GM12878 (cell line): ENCODE measurements around the gene CCSER1. TPM values are rescaled to one million over a fixed set of nuclear protein-coding genes. Genes with fewer than 3 reads are reported as not detected.

ENCODE experiments used
- ATAC-seq: fragments of 200-7000 bp; cut with Tn5 transposase; 3 replicates; pipeline ENCODE4 v1.9.1; 2020; ENCODE audit warnings: mild to moderate bottlenecking, moderate library complexity
- BruUV-seq: library from RNA; stranded (reverse); fragments of 400-500 nt; replicated peaks from 2 replicates; lab custom pipeline; 2021; lab: Mats Ljungman, UMichigan
- CTCF ChIA-PET: fragments of 300-600 bp; sonication (Branson Sonifier 250); formaldehyde crosslinking; extraction: SDS; loops from one replicate; lab custom pipeline; 2021; ENCODE audit warnings: inconsistent platforms; lab: Yijun Ruan, JAX
- POLR2A ChIA-PET: fragments of 350-600 bp; formaldehyde crosslinking; extraction: SDS; loops from one replicate; lab custom pipeline; 2021; ENCODE audit warnings: inconsistent platforms; lab: Charles Lee
- RAD21 ChIA-PET: fragments of 300-600 bp; sonication (Branson Sonifier 250); formaldehyde crosslinking; loops from one replicate; lab custom pipeline; 2023; ENCODE audit warnings: antibody characterized with exemption; ENCODE audit not compliant: unreplicated experiment; lab: Charles Lee
- SMC1A ChIA-PET: fragments of 300-600 bp; sonication (Branson Sonifier 250); formaldehyde crosslinking; loops from one replicate; lab custom pipeline; 2023; ENCODE audit not compliant: unreplicated experiment, uncharacterized antibody; lab: Charles Lee
- DNase-seq: peaks from one replicate; pipeline ENCODE4 v3.0.0-alpha.2; 2011; ENCODE audit warnings: low read depth, low spot score
- FAIRE-seq: peaks from 3 replicates; lab custom pipeline; 2011; peaks lifted over from hg19 to GRCh38; lab: Jason Lieb, UNC
- H2AFZ ChIP-seq: 2 replicates; pipeline ENCODE4 v1.6.0; 2011; ENCODE audit warnings: low read depth, low read length, control low read depth; ENCODE audit not compliant: control insufficient read depth
- H3K27ac ChIP-seq: 2 replicates; pipeline ENCODE4 v1.5.1; 2011; ENCODE audit warnings: control low read depth; ENCODE audit not compliant: control insufficient read depth, insufficient read depth
- H3K27me3 ChIP-seq, 2 experiments: replicated peaks in 1 of 2; 2 replicates each; pipeline versions ENCODE4 v1.6.0 to v1.6.1; 2011; ENCODE audit warnings: low read length in 1 of 2; ENCODE audit not compliant: control insufficient read depth in 2 of 2, insufficient read depth in 2 of 2
- H3K36me3 ChIP-seq, 2 experiments: 2 replicates each; pipeline ENCODE4 v1.5.1; 2011; ENCODE audit warnings: low read length in 1 of 2; ENCODE audit not compliant: control insufficient read depth in 2 of 2, insufficient read depth in 2 of 2
- H3K4me1 ChIP-seq: 2 replicates; pipeline ENCODE4 v1.6.1; 2011; ENCODE audit warnings: mild to moderate bottlenecking, low read length, moderate library complexity, mixed read lengths; ENCODE audit not compliant: control insufficient read depth, insufficient read depth
- H3K4me2 ChIP-seq: 2 replicates; pipeline ENCODE4 v1.6.0; 2011; ENCODE audit warnings: control low read depth; ENCODE audit not compliant: control insufficient read depth, insufficient read depth
- H3K4me3 ChIP-seq: fragments of 200-600 bp; sonication (generic); 2 replicates; pipeline ENCODE4 v1.5.1; 2016
- H3K79me2 ChIP-seq: 2 replicates; pipeline ENCODE4 v1.6.0; 2011; ENCODE audit warnings: low read length; ENCODE audit not compliant: control insufficient read depth, insufficient read depth
- H3K9ac ChIP-seq: 2 replicates; pipeline ENCODE4 v1.8.0; 2011; ENCODE audit warnings: low read length, control low read depth, mixed read lengths; ENCODE audit not compliant: control insufficient read depth, insufficient read depth
- H3K9me3 ChIP-seq: replicated peaks from 3 replicates; pipeline ENCODE4 v1.5.1; 2011; ENCODE audit warnings: mild to moderate bottlenecking, low read length; ENCODE audit not compliant: control insufficient read depth, insufficient read depth
- H4K20me1 ChIP-seq: 2 replicates; pipeline ENCODE4 v1.6.0; 2011; ENCODE audit not compliant: control insufficient read depth, insufficient read depth
- NR2C2 ChIP-seq: IDR thresholded peaks from 2 replicates; pipeline ENCODE4 v1.6.1; 2011; ENCODE audit warnings: borderline replicate concordance, low read depth; ENCODE audit not compliant: control insufficient read depth, insufficient read length
- WGBS: methylation state at CpG from one replicate; pipeline ENCODE4 v1.1.6; 2016; ENCODE audit warnings: low lambda C conversion rate; ENCODE audit not compliant: insufficient replicate concordance, insufficient coverage; ENCODE audit errors: missing lambda C conversion rate; 5-methylcytosine and 5-hydroxymethylcytosine counted together
- in situ Hi-C: fragments of 300-500 bp; cut with MboI; formaldehyde crosslinking; loops from 9 replicates; pipeline ENCODE4 v1.14.3; 2018; ENCODE audit warnings: mixed read lengths
- intact Hi-C: fragments of 100-400 bp; cut with micrococcal nuclease; formaldehyde crosslinking; loops from one replicate; pipeline ENCODE4 v1.14.2; 2022; ENCODE audit not compliant: unreplicated experiment
- polyA plus RNA-seq, 11 experiments: library from polyadenylated mRNA; depleted of rRNA in 4 of 11; unstranded in 6 of 11; stranded (reverse) in 5 of 11; fragments of >200 nt; fragmentation: Nextera tagmentation in 4 of 11; fragmentation: Illumina TruSeq in 1 of 11; extraction: Ambion mirVana in 4 of 11; extraction: Trizol in 1 of 11; gene quantifications; 1 replicate in 1 of 11; 2 replicates in 10 of 11; pipeline versions ENCODE4 v1.2.1 to v1.2.3, GENCODE V29; 2011 to 2016; ENCODE audit warnings: inconsistent platforms in 2 of 11, missing spikeins in 2 of 11, low read depth in 1 of 11
- total RNA-seq, 4 experiments: library from RNA; depleted of rRNA in 3 of 4; stranded (reverse); fragments of >200 nt in 3 of 4; fragmentation: Illumina TruSeq in 1 of 4; extraction: Trizol in 1 of 4; gene quantifications; 2 replicates each; pipeline versions ENCODE4 v1.2.1 to v1.2.3, GENCODE V29; 2013 to 2021
- TF ChIP-seq, protein P1 (sequence below): fragments of 450-650 bp; IDR thresholded peaks from 2 replicates; pipeline ENCODE4 v1.6.1; 2017; ENCODE audit warnings: mild to moderate bottlenecking
- TF ChIP-seq, protein P2 (sequence below): IDR thresholded peaks from 2 replicates; pipeline ENCODE4 v1.6.1; 2011; ENCODE audit warnings: borderline replicate concordance, low read depth, mild to moderate bottlenecking, moderate library complexity, low read length; ENCODE audit not compliant: insufficient read depth, poor library complexity, severe bottlenecking

Gene CCSER1
- total and polyA plus RNA-seq, 10 of the 15 experiments (the other 5 are each of a cell fraction or from before 2014, with no cell fraction given): 0.22 to 2.7 (median 1.0) TPM

DNA sequence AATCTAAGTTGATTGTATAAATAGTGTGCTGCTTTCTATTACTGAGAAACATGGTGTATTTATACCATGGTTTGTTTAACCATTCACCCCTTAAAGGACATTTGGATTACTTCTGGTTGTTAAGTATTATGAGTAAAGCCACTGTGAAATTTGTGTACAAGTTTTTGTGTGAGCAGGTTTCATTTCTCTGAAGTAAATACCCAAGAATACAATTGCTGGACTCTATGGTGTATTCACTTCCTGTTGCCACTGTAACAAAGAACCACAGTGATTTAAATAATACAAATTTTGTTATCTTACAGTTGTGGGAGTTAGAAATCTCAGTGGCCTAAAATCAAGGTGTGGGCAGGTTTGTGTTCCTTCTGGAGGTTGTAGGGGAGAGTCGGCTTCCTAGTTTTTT, 869.6 kb downstream of the CCSER1 start:
- DNase-seq (no peak), ATAC-seq (peak; percentile 43; the same call in 2 of the 3 replicates), FAIRE-seq (no peak)
- ChIA-PET RAD21 (no interaction called here), POLR2A (no interaction called here), CTCF (no interaction called here), SMC1A (no interaction called here)
- Histone ChIP-seq H3K79me2 (no peaks in the 10 kb centered on the region), H3K4me1 (no peaks in the 10 kb centered on the region), H3K4me2 (no peak overlapping the region), H3K4me3 (no peak overlapping the region), H3K36me3 (no peaks in the 10 kb centered on the region), H3K9me3 (no peaks in the 10 kb centered on the region), H2AFZ (no peak overlapping the region), H3K27ac (no peak overlapping the region), H4K20me1 (no peaks in the 10 kb centered on the region), H3K27me3 (no peaks in the 10 kb centered on the region), H3K9ac (no peak overlapping the region)
- 37% methylated on average over 1 of the region's 1 CpG for WGBS
- BruUV-seq: no TSS peak
- intact Hi-C loops (no loop called here), in situ Hi-C loops (no loop called here)
- TF ChIP-seq, protein P1, sequence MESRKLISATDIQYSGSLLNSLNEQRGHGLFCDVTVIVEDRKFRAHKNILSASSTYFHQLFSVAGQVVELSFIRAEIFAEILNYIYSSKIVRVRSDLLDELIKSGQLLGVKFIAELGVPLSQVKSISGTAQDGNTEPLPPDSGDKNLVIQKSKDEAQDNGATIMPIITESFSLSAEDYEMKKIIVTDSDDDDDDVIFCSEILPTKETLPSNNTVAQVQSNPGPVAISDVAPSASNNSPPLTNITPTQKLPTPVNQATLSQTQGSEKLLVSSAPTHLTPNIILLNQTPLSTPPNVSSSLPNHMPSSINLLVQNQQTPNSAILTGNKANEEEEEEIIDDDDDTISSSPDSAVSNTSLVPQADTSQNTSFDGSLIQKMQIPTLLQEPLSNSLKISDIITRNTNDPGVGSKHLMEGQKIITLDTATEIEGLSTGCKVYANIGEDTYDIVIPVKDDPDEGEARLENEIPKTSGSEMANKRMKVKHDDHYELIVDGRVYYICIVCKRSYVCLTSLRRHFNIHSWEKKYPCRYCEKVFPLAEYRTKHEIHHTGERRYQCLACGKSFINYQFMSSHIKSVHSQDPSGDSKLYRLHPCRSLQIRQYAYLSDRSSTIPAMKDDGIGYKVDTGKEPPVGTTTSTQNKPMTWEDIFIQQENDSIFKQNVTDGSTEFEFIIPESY: no peak
- TF ChIP-seq NR2C2: no peak
- TF ChIP-seq, protein P2, sequence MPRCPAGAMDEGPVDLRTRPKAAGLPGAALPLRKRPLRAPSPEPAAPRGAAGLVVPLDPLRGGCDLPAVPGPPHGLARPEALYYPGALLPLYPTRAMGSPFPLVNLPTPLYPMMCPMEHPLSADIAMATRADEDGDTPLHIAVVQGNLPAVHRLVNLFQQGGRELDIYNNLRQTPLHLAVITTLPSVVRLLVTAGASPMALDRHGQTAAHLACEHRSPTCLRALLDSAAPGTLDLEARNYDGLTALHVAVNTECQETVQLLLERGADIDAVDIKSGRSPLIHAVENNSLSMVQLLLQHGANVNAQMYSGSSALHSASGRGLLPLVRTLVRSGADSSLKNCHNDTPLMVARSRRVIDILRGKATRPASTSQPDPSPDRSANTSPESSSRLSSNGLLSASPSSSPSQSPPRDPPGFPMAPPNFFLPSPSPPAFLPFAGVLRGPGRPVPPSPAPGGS: no peak
